HPDE6-E6E7 (cell line): ENCODE measurements around the gene EIF2B1.
"Not testable (repeated sequence)": the region's sequence is repeated elsewhere in the genome, so short reads cannot be mapped to it uniquely, and the experiment has no call there.

ENCODE experiments used
- DNase-seq: peaks from one replicate; pipeline ENCODE4 v3.0.0; 2011; ENCODE audit warnings: missing footprints; ENCODE audit errors: extremely low spot score

EIF2B1 gene

GRCh38 chr12:123617580-123617979 lies 15.9 kb downstream of the EIF2B1 start:
- DNase-seq, result no peak

GRCh38 chr12:123617144-123617543 lies 16.3 kb downstream of the EIF2B1 start:
- no peak for DNase-seq

- DNase-seq, result no peak
Measured at GRCh38 chr12:123614531-123614930, 19.0 kb downstream of the EIF2B1 start.

- DNase-seq, result no peak
Measured at GRCh38 chr12:123614110-123614509, 19.4 kb downstream of the EIF2B1 start.

DNA sequence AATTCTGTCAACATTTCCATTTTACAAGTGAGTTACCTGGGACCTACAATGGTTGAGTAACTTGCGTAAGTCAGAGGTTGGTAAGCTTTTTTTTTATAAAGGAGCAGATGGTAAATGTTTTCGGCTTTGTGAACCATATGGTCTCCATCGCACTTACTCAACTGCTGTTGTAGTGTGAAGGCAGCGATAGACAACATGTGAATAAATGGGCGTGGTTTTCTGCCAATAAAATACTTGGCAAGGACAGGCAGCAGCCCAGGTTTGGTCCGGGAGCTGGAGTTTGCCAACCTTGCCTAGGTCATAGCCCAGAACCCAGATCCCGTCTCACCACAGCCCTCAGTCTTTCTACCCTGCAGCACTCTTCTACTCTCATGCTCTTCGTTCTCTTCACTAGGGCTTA lies 25.3 kb downstream of the EIF2B1 start:
- no peak for DNase-seq

- no peak for DNase-seq
Measured at GRCh38 chr12:123607756-123608155, 25.7 kb downstream of the EIF2B1 start.

DNA sequence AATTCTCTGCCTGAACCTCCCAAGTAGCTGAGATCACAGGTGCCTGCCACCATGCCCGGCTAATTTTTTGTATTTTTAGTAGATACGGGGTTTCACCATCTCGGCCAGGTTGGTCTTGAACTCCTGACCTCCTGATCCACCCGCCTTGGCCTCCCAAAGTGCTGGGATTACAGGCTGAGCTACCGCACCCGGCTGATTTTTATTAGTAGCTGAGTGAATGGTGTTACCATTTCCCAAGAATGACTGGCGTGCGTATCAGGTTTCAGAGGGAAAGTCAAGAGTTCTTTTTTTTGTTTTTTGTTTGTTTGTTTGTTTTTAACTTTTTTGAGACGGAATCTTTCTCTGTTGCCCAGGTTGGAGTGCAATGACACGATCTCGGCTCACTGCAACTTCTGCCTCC lies 30.0 kb downstream of the EIF2B1 start:
- not testable (repeated sequence) for DNase-seq

DNA sequence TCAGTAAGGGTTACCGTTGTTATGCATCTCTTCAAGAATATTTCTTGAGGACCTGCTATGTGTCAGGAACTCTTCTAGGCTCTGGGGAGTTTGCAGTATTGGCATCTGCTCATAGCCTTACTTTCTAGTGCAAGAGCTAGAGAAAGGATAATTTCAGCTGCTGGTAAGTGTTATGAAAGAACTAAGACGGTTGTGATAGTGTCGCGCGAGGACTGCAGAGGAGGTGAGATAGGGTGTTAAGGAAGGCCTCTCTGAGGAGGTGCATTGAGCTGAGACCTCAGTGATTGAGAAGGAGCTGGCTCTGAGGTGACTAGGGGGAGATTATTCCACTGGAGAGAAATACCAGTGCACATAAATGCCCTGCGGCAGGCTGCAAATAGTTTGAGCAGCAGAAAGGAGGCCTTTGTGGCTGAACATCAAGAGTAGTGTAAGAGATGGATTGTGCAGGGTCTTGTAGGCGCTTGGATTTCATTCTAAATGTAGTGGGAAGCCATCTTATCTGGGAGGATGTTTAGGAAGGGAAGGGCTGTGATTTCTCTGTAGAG lies 30.8 kb downstream of the EIF2B1 start:
- DNase-seq, result no peak

GRCh38 chr12:123601602-123602489 lies 31.6 kb downstream of the EIF2B1 start, which contains the start of gene DDX55:
TSS of gene DDX55 (plus strand) at chr12:123602099. CDS start at chr12:123602149, 50 bp downstream.
- peak; percentile 64 for DNase-seq

DNA sequence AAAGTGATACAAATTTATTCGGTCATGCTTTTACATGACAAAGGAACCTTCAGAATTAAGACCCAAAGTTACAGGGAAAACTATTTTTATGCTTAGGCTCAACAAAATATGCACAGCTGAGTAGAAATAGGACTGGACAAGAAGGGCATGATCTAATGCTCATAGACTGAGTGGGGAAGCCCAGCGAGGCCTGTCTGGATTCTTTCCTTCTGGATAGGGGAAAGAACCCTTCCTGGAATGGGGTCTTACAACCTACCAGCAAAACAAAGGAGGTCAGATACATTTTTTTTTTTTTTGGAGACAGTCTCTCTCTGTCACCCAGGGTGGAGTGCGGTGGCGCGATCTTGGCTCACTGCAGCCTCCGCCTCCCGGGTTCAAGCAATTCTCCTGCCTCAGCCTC lies 33.8 kb downstream of the EIF2B1 start:
- DNase-seq, result no peak

DNA sequence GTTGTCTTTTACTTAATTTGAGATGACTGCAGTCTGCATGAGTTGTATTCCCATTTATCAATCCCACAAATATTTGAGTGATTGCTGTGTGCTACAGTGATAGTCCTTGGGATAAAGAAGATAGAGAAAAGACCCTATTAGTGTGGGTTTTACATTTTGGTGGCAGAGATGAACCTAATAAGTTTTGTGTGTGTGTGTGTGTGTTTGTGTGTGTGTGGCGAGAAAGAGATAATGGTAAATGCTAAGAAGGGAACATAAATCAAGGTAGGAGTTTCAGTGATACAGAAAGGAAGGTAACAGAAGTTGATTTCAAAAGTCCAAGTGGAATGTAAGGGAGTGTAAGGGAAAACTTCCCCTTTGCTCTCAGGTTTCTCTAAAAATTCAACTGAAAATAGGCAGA lies 34.2 kb downstream of the EIF2B1 start:
- DNase-seq, result no peak

GRCh38 chr12:123598522-123598921 lies 35.0 kb downstream of the EIF2B1 start:
- DNase-seq, result no peak

DNA sequence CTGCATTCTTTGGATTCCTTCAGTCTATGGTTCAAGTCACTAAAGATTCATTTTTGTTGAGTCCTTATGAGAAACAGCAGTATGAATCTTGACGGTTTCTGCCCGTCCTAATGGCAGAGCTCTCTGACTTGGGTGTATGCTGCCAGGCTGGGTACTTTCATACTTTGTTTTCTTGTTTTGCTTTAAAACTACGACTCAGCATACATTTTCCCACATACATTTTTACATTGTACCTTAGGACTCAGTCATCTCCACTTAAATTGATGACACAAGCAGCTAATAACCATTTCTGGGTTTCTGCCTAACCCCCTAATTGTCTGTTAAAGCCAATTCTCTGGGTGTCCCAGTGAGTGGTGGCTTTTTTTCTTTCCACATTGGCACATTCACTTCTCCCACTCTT lies 36.4 kb downstream of the EIF2B1 start:
- no peak for DNase-seq

DNA sequence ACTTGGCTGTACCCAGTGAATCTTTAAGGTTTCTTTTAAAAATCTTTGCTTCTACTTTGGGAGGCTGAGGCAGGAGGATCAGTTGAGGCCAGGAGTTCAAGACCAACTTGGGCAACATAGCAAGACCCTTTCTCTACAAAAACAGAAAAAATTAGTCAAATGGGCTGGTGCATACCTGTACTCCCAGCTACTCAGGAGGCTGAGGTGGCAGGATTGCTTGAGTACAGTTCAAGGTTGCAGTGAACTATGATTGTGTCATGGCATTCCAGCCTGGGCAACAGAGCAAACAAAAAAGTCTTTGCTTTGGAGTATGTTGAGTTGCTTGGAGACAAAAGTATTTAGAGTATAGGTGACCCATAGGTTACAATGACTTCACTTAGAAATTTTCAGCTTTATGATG lies 37.8 kb downstream of the EIF2B1 start:
- DNase-seq, result no peak

- DNase-seq, result no peak
Measured at GRCh38 chr12:123591702-123592481, 41.6 kb downstream of the EIF2B1 start.

DNA sequence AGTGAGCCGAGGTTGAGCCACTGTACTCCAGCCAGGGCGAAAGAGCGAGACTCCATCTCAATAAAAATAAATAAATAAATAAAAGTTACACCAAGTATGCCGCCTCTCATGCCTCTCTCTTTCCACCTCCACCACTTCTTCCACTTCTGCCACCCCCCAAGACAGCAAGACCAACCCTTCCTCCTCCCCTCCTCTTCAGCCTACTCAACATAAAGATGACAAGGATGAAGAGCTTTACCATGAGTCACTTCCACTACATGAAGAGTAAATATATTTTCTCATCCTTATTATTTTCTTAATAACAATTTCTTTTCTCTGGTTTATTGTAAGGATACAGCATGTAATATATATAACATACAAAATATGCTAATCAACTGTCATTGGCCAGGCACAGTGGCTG lies 52.7 kb downstream of the EIF2B1 start:
- no peak for DNase-seq

- DNase-seq, result not testable (repeated sequence)
Measured at GRCh38 chr12:123578829-123579228, 54.7 kb downstream of the EIF2B1 start.

DNA sequence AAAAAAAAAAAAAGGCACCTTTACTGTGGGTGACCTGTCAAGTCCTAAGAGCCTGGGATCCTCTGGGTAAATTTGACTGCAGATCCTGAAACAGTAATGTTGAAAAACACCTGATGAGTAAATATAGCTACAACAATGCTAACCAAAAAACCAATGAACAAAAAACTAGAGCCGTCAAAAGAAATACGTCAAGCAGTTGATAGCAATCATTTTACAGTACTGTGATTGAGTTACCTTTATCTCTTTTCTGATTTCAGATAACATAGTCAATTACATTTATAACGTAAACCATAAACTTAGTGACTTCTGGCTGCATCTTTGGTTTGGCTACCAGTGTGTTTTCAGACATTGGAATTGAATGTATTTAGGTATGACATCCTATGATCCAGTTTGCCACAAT lies 55.2 kb downstream of the EIF2B1 start:
- no peak for DNase-seq

- DNase-seq, result no peak
Measured at GRCh38 chr12:123576611-123577010, 56.9 kb downstream of the EIF2B1 start.

DNA sequence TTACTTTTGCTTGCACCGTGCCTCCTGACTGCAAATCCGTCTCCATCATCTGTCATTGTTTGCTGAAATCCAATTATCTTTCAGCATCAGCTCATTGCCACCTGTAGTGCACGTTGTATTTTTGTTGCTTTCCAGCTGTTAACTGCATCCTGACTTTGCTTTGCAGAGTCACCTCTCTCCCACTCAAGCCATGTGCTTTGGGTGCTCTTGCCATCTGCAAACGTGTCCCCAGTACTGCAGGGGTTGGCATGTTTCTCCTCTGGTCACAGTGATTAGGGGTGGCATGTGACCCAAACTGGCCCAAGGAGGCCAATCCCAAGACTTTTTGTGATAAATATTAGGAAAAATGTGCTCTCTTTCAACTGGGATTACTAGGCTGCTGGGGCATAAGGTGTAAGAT lies 59.6 kb downstream of the EIF2B1 start:
- no peak for DNase-seq

GRCh38 chr12:123572391-123572790 lies 61.1 kb downstream of the EIF2B1 start:
- DNase-seq, result no peak

DNA sequence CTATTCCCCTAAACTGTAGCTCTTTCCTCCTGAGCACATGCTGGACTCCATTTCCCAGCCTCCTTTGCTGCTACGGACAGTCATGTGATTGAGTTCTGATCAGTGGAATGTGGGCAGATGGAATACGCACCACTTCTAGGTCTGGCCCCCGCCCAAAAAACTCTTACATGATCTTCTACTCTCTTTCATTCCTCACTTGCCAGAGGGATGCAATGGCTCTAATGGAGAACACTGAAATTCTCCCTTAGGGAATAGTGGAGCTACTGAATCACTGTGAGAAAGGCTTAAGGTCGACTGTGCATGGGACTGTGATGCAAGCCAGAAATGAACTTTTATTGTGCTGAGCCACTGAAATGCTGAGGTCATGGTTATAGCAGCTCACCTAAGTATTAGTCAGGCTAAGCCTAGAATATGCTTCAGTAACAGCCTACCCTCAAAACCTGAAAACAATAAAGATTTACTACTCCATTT lies 62.1 kb downstream of the EIF2B1 start:
- peak; percentile 20 for DNase-seq
